GM21381 (cell line): ENCODE data around the gene TMEM208.

Experiments used
- ATAC-seq: cut with Tn5 transposase; IDR thresholded peaks from one replicate; pipeline ENCODE4 v1.9.1; 2021; ENCODE audit warnings: mild to moderate bottlenecking, moderate library complexity; ENCODE audit not compliant: unreplicated experiment

TMEM208 gene

DNA sequence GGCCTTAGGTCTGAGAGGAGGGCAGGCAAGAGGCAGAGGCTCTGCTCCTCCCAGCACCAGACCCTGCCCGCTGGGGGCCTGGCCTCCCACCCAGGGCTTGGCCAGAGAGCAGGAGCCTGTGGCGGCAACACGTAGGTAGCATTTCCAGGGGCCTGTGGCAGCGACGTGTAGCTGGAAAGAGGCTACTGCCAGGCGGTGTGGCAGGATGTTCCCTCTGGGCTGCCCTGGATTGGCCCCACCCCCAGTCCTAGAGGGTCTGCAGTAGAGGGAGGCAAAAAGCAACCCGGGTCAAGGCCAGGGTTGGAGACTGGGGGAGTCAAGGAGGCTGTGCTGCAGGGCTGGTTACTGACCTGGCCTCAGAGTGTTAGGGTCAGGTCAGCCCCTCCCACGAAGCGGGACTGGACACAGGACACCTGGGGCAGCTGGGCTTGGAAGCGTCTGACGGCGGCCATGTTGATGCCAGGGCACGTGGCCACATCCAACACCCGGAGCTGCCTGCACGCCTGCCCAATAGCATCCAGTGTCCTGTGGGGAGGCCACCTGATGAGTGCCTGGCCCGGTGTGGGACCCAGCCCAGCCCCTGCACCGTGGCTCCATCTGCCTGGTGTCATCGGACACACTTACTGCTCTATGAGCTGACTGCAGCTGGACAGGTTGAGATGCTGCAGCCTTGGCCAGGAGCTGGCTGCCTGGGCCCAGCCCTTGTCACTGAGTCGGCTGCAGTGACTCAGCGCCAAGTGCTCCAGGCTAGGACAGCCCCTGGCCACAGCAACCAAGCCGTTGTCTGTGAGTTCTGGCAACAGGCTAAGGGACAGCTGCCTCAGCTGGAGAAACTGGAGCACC lies 19.5 kb upstream of the TMEM208 start:
- ATAC-seq = no peak

DNA sequence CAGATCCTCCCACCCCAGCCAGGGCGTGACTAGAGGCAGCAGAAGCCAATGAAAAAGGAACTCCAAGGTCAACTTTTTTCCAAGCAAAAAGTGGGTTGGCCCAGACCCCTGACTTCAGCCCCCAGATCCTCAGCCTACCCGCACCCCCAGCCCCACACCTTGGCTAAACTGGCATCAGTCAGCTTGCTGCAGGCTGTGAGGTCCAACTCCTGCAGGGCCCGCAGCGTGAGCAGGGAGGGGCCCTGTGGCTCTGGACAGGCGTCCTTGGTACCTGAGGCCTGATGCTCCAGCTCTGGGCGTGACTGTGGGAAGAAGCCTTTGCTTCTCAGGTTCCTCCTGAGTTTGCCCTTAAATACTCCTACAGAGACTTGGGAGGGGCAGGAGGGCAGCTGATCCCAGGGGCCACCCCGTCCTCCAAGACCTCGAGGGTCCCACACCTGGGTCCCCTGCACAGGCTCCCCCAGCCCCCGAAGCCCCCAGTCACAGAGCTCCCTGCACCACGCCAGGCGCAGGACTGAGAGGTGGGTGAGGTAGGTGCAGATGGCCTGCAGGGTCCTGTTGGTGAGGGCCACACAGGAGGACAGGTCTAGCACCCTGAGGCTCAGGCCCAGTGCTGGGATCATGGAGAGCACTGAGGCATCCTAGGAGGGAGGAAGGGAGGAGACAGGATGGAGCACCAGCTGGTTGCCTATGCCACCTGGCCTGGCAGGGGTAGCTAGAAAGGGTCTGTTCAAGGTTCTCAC lies 18.6 kb upstream of the TMEM208 start:
- ATAC-seq = no peak

DNA sequence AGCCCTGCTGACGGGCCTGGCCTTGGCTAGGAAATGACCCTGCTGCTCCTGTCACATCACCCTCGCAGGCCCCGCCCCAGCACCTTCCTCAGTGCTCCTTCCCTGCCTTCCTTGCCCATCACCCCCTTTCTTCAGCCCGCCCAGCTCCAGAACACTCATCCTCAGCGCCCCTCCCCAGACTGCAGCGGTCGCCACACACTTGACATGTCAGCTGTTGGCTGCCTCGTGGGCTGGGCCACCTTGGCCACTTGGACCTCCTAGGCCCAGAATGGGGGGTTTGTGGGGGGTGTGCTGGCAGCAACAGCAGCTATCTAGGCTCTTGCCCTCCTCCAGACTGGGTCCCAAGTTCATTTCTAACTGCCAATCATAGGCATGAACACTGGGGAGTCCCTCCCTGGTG lies 17.4 kb upstream of the TMEM208 start:
- no peak for ATAC-seq

DNA sequence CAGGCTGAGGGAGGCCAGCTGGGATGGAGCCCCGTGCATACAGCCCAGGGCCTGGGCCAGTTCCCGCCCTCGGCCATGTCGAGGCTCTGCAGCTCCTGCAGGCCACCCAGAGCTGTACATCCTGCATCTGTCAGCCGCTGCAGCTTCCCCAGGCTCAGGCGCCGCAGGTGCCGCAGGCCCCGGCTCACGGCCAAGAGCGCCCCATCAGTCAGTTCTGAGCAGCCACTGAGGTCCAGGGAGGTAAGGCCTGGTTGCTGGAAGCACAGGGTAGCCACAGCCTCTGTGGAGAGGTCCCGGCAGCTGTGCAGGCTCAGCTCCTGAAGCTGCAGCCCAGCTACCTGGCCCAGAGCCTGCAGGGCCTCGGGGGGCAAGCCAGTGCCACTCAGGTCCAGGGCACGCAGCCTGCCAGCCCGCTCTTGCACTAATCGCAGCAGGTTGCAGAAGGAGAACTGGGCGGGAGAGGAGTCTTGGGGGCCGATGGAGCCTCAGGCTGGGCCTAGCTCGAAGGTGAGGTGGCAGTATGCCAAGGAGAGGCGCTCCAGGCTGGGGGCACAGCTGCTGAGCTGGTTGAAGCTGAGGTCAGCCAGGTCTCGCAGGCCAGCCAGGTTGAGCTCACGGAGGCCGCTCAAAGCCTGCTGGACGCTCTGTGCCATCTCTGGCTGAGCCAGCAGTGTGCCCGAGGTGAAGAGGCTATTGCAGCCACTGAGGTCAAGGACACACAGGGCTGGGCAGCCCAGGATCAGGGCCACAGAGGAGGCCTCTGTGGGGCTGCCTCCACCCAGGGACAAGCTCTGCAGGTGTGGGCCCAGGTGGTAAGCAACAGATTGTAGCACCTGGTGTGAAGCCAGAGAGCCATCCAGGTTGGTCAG lies 16.6 kb upstream of the TMEM208 start:
- no peak for ATAC-seq

DNA sequence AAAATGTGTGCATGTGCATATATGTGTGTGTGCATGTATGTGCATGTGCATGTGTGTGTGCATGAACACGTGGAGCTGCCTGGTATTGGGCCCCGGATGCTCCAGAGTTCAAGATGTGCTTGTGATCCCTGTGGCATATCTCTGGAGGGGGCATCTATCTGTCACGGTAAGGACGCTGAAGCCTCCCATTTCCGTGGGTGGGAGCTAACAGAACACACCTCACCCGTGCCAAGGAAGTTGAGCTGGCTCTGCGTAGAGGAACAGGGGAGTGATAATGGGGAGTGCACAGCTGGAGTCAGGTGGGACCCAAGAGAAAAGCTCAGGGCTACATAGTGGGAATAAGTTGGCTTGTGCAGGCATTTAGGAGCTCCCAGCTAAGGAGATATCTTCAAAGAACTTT lies 15.3 kb upstream of the TMEM208 start:
- no peak for ATAC-seq

DNA sequence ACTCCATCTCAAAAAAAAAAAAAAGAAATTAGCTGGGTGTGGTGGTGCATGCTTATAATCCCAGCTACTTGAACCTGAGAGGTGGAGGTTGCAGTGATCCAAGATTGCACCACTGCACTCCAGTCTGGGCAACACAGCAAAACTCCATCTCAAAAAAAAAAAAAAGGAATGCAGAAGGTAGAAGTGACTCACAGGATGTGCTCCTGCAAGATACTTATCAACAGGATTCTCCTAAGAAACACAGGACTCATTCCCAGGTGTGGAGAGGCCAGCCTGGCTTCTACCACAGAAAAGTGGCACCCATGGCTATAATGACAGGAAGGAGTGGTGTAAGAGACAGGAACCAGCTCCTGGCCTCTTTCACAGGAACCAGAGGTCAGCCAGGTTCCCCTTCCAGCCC lies 14.2 kb upstream of the TMEM208 start:
- no peak for ATAC-seq

DNA sequence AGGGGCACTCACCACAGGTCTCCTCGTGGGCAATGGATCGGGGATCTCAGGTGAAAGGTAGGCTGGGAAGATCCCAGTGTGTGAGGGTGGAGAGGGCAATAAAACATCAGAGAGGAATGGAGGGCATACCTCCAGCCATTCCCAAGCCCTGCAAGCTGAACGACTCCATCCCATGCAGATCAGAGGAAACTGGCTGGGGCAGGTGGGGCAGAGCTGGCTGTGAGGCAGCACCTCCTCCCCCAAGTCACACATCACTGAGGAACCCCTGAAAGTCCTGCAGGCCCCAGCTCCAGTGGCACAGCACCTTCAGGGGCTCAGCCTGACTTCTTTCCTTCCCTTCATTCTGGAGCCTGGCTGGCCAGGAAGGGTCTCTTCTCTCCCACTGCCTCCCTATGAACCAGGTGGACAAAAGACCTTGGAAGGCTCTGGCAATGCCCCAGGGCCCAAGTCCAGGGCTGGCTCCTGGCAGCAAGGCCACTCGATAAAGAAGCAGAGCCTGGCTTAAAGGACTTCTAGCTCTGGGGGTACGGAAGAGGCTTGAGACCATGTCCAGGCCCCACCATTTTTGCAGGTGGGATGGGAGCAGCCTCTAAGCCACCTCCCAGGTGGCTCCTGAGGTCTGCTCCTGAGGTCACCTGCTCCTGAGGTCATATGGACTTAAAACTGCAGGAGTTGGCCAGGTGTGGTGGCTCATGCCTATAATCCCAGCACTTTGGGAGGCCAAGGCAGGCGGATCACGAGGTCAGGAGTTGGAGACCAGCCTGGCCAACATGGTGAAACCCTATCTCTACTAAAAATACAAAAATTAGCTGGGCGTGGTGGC lies 13.5 kb upstream of the TMEM208 start:
- ATAC-seq = no peak

DNA sequence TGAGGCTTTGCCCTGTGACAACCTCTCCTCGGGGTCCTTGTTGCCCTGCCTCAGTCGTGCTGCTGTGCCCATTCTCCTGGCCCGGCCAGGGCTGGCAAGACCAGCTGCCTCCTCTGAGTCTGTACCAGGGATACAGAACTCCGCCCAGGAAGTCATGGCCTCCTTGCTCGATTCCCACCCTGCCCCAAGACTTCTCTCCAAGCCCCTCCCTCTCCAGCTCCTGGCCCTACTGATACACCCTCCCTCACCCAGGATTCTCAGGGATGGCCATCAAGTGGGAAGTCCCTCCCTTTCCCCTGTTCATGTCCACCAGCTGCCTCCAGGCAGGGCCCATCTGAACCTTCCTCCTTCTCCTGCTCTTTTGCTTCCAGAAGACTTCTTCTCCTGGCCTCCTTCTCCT lies 11.2 kb upstream of the TMEM208 start:
- ATAC-seq = no peak

DNA sequence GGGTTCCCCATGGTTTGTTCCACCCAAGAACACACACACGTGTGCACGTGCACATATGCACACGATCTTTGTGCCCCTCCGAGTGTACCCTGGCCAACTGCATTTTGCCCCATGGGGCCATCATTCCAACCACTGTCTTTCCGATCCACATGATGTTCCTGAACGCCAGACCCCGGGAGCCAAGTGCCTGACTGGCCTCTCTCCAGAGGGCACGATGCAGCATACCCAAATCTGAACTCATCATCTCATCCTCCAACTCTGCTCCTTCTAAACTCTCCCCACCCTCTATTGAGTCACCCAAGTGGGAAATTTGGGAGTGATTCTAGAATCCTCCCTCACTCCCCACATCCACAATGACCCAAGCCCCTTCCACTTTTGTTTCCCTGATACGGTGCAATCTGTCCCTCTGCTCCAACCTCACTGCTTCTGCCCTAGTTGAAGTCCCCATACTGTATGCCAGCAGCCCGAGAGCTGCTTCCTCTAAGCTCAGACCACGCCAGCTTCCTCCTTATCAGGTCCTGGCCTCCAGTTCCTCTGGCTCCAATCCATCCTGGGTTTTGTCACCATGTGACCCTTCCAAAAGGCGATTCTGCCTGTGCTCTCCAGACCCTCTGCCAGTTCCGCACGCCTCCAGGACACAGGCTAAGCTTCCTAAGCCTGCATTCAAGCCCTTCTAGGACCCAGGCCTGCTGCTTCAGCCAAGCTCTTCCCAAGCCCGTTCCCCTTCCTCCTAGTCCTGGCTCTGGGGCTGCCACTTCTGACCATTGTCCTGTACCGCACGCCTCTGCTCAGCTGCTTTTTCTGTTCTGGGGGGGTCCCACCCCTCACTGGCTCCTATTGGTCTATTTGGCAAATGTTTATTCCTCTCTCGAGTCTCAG lies 10.1 kb upstream of the TMEM208 start:
- ATAC-seq = no peak

DNA sequence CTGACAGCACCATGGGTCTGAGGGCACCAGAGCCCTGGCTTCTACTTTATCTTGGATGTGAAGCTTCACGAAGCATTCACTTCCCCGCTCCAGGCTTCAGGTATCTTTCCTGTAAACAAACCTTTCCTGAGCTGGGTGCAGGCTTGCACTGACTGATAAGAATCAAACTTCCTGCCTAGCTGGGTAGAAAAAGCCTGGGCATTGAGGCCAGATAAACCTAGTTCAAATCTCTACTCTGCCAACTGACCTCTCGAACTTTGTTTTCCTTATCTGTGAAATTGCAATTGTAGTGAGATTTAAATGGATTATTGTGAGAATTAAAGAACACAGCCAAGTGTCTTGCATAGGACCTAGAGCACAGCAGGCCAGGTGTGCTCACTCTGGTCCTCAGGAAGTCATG lies 2.9 kb upstream of the TMEM208 start:
- ATAC-seq = no peak

DNA sequence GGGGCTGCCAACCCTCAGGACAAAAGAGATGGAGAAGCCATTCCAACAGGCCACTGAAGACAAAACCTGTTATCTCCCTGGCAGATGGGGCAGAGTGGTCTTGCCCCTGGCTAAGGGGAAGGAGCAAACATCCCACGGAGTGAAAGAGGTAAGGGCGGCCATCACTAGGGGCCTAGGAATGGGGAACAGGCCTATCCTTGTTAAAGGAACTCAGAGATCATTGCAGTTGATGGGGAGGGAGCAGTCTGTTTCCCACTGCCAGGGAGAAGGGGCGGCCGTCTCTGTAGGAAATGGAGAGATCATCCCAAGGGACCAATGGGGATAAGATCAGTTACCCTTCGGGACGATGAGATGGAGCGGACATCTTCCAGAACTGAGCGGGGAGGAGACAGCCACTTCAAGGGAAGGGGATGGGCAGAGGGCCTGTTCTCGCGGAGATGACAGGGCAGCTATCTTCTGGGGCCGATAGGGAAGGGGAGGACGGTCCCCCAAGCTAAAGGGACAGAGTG lies 581 bp upstream of the TMEM208 start:
- no peak for ATAC-seq

DNA sequence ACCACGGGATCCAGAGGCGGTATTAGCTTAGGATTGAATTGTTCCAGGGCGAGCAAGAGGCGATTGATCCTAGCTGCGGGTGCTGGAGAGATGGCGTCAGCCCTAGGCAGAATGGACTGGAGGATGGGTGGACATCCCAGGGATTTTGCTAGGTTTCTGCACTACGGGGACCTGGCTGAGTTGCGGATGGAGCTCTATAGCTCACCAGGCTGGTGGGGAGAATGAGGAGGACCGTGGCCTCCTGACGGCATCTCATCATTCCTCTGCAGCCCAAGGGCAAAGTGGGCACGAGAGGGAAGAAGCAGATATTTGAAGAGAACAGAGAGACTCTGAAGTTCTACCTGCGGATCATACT lies 614 bp downstream of the TMEM208 start:
- ATAC-seq = no peak

DNA sequence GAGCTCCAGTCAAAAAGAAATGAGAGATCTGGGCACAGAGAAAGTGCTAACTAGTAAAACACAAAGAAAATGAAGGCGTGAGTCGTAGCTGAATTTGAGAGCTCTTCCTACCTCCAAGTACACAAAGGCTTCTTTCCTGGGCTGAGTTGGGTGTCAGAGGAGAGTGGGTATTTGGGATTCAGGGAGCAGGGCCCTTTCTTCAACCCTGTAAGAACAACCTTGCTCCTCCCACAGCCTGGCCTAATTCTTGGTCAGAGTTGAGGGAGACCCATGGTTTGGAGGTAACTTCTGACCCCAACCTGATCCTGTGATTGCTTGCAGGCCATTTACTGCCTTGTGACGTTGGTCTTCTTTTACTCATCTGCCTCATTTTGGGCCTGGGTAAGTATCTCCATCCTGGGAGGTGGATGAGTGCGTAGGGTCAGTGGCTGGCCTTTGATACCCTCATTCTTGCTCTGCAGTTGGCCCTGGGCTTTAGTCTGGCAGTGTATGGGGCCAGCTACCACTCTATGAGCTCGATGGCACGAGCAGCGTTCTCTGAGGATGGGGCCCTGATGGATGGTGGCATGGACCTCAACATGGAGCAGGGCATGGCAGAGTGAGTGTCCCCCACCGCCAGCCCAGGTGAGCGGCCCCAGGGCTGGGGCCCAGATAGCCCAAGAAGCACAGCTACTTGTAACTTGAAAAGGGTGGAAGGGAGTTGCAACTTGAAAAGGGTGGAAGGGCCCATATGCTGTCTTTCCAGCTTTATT lies 1.3 kb downstream of the TMEM208 start:
- no peak for ATAC-seq

DNA sequence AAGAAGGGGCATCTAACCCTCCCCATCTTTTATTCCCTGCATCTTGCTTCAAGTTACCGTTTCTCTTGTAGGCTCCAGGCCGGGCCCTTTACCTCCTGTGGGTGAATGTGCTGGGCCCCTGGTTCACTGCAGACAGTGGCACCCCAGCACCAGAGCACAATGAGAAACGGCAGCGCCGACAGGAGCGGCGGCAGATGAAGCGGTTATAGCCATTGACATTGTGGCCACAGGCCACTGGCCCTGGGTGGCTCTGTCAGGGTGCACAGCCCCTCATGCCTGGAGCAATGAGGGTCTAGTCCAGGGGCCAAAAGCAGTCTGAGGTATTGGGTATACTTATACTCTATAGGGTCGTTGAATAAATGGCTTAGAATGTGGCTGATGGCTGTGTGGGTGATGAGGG lies 2.0 kb downstream of the TMEM208 start:
- no peak for ATAC-seq

DNA sequence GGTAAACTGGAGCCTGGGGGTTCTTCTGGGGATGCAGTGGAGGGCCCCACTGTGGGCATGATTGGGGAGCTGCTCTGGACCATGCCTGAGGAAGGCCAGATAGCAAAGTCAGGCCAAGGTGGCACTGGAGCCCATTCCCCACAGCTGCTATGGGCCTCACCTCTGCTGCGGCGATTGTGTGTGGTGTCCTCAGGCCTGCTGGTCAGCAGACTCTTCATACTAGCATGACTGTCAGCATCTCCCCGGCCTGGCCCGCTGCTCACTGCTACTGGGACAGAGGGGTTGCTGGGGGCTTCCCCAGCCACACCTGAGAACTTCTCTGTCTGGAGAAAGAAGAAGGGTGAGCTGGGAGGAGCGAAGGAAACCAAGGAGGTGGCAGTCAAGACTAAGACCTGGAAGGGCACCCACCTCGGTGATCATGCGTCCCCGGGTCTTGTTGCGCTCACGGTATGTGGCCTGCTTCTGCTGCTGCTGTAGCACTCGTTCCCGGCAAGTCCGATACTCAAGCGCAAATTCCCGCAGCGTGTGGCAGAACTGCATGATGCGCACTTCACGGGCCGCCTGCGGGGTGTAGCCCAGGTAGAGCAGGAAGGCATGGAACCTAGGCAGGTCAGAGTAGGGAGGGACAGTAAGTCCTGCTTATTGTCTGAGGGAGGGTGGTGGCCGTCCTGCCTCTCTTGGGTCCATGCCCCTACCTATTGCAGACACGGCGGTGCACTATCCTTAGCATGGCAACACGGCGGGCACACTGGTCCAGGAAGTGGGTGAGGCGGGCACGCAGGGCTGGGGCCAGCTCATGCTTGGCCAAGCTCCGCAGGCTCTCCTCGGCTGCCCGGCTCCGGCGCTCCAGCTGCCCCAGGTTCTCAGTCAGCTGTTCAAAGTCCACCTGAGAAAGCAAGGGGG lies 3.2 kb downstream of the TMEM208 start:
- no peak for ATAC-seq

DNA sequence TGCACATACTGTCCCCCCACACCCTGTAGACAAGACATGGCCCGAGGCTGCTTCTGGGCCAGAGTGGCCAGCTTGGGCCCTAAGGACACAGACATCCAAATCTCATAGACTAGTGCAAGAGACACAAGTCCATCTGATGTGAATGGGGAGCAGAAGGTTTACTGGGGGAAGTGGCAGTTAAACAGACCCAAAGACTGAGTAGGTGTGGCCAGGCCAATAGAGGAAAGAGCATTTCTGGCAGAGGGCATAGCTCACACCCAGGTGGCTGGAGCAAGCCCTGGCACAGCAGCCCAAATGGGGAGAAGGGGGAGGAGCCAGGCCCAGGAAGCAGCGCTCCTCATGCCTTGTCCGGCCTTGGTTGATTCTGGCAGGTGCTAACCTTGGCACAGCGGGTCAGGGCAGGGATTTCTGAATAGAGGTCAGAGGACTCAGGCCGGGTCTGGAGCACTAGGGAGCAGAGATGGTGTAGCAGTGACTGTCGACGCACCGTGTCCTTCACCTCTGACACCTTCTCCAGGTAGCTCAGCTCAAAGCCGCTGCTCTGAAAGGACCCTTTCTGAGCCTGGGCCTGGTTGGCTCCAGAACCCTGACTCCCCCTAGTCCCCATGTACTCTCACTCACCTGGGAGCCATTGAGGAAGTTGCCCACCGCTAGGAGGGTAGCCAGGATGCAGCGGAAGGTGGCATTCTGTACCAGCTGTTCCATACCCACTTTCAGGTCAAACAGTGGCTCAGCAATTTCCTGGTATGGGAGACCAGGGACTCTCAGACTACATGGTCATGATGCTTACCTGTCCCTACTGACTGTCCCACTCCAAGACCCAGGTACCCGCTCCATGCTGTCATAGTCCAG lies 4.1 kb downstream of the TMEM208 start:
- no peak for ATAC-seq

DNA sequence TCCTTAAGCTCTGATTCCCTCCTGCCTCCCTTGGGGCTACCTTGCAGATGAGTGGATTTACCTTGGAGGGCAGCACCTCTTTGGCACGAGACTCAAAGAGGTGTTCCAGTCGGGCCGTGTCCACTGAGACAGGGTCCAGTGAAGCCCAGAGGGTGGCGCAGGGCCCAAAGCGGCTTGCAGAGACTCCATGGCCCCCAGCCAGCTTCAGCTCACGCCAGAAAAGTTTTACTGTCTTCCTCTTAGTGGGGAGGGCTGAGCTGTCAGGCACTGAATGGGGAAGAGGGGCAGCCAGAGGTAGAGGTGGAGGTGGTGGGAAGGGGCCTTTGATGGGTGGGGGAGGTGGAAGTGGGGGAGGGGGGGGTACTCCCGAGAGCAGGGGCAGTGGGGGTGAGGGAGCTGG lies 6.7 kb downstream of the TMEM208 start:
- no peak for ATAC-seq
